H1 (cell line): ENCODE measurements around the gene U2SURP. TPM values are rescaled to one million over a fixed set of nuclear protein-coding genes. Genes with fewer than 3 reads are reported as not detected.

Experiments used
- CTCF ChIA-PET: fragments of 300-600 bp; sonication (Branson Sonifier 250); formaldehyde crosslinking; loops from one replicate; lab custom pipeline; 2021; ENCODE audit not compliant: partially characterized antibody; lab: Charles Lee
- POLR2A ChIA-PET: fragments of 300-600 bp; sonication (Branson Sonifier 250); formaldehyde crosslinking; loops from one replicate; lab custom pipeline; 2021; ENCODE audit warnings: inconsistent platforms; ENCODE audit not compliant: partially characterized antibody; lab: Charles Lee
- DNase-seq, 2 experiments: peaks; one replicate each; pipeline versions ENCODE4 v3.0.0 to v3.0.0-alpha.2; 2010 to 2022; ENCODE audit warnings: low spot score in 2 of 2, low read depth in 1 of 2, mixed read lengths in 1 of 2
- FAIRE-seq: peaks from 2 replicates; lab custom pipeline; 2011; peaks lifted over from hg19 to GRCh38; lab: Jason Lieb, UNC
- H2AFZ ChIP-seq: 2 replicates; pipeline ENCODE4 v1.8.1; 2012; ENCODE audit warnings: low read length, inconsistent platforms
- H2AK5ac ChIP-seq: 2 replicates; pipeline ENCODE4 v1.6.1; 2013; ENCODE audit warnings: low read depth, low read length
- H2BK120ac ChIP-seq: replicated peaks from 2 replicates; pipeline ENCODE3; 2013; ENCODE audit warnings: low read depth, low read length, inconsistent platforms
- H2BK12ac ChIP-seq: 2 replicates; pipeline ENCODE4 v1.6.1; 2013; ENCODE audit warnings: low read depth, low read length
- H2BK15ac ChIP-seq: 2 replicates; pipeline ENCODE4 v1.6.1; 2013; ENCODE audit warnings: low read length
- H2BK20ac ChIP-seq: 2 replicates; pipeline ENCODE4 v1.6.1; 2013; ENCODE audit warnings: low read length
- H2BK5ac ChIP-seq: 2 replicates; pipeline ENCODE4 v1.6.1; 2013; ENCODE audit warnings: low read depth, low read length
- H3K14ac ChIP-seq: 2 replicates; pipeline ENCODE4 v1.6.1; 2013; ENCODE audit warnings: inconsistent platforms; ENCODE audit not compliant: insufficient read length
- H3K18ac ChIP-seq: 2 replicates; pipeline ENCODE4 v1.6.1; 2013; ENCODE audit warnings: low read length; ENCODE audit errors: extremely low read depth
- H3K23ac ChIP-seq: 2 replicates; pipeline ENCODE4 v1.6.1; 2013; ENCODE audit warnings: inconsistent platforms; ENCODE audit not compliant: insufficient read length
- H3K23me2 ChIP-seq: 2 replicates; pipeline ENCODE4 v1.6.1; 2013; ENCODE audit warnings: low read depth, low read length
- H3K27ac ChIP-seq: 2 replicates; pipeline ENCODE4 v1.6.1; 2011; ENCODE audit warnings: low read depth, low read length, inconsistent platforms
- H3K27me3 ChIP-seq, 4 experiments: replicated peaks in 1 of 4; 1 replicate in 1 of 4; 2 replicates in 3 of 4; pipeline versions ENCODE4 v1.6.1 to v1.8.1; 2011 to 2013; ENCODE audit warnings: low read length in 3 of 4, mild to moderate bottlenecking in 3 of 4, inconsistent platforms in 2 of 4, mixed read lengths in 2 of 4, moderate library complexity in 1 of 4; ENCODE audit not compliant: control insufficient read depth in 3 of 4, insufficient read depth in 3 of 4; ENCODE audit errors: extremely low read depth in 1 of 4
- H3K36me3 ChIP-seq, 4 experiments: 2 replicates each; pipeline versions ENCODE4 v1.6.1 to v1.8.1; 2011 to 2013; ENCODE audit warnings: mild to moderate bottlenecking in 4 of 4, low read length in 3 of 4, moderate library complexity in 2 of 4, control low read depth in 1 of 4, inconsistent platforms in 1 of 4; ENCODE audit not compliant: insufficient read depth in 4 of 4, control insufficient read depth in 2 of 4
- H3K4ac ChIP-seq: replicated peaks from 2 replicates; pipeline ENCODE3; 2013; ENCODE audit warnings: low read length, low read depth, mixed read lengths, inconsistent platforms; ENCODE audit not compliant: insufficient read length
- H3K4me1 ChIP-seq, 4 experiments: replicated peaks in 1 of 4; 1 replicate in 1 of 4; 2 replicates in 3 of 4; pipeline versions ENCODE4 v1.6.1 to v1.8.1; 2011 to 2013; ENCODE audit warnings: low read length in 3 of 4, inconsistent platforms in 2 of 4, mixed read lengths in 1 of 4; ENCODE audit not compliant: insufficient read depth in 4 of 4, control insufficient read depth in 3 of 4
- H3K4me2 ChIP-seq, 2 experiments: 2 replicates each; pipeline versions ENCODE4 v1.6.1 to v1.8.1; 2011 to 2013; ENCODE audit warnings: low read depth in 2 of 2, low read length in 2 of 2, control low read depth in 1 of 2, inconsistent platforms in 1 of 2, mild to moderate bottlenecking in 1 of 2; ENCODE audit not compliant: insufficient read depth in 1 of 2
- H3K4me3 ChIP-seq, 4 experiments: fragments of 200-600, 300-600 bp in 1 of 4; sonication (generic), shearing (Covaris generic), sonication (Bioruptor Twin) in 1 of 4; 2 replicates each; pipeline versions ENCODE4 v1.5.1 to v1.8.1; 2011 to 2016; ENCODE audit warnings: low read length in 4 of 4, low read depth in 3 of 4, control low read depth in 2 of 4, inconsistent platforms in 2 of 4, mild to moderate bottlenecking in 2 of 4, mixed read lengths in 1 of 4, moderate library complexity in 1 of 4; ENCODE audit not compliant: insufficient read depth in 2 of 4; ENCODE audit errors: extremely low read depth in 1 of 4
- H3K56ac ChIP-seq: replicated peaks from 2 replicates; pipeline ENCODE3; 2013; ENCODE audit warnings: low read depth, mild to moderate bottlenecking, mixed read lengths, low read length, inconsistent platforms; ENCODE audit not compliant: insufficient read length
- H3K79me1 ChIP-seq: 2 replicates; pipeline ENCODE4 v1.6.1; 2013; ENCODE audit warnings: low read depth, low read length, control low read depth
- H3K79me2 ChIP-seq, 2 experiments: 2 replicates each; pipeline versions ENCODE4 v1.6.1 to v1.8.1; 2012 to 2013; ENCODE audit warnings: low read length in 2 of 2, mild to moderate bottlenecking in 2 of 2, inconsistent platforms in 1 of 2; ENCODE audit not compliant: insufficient read depth in 2 of 2, control insufficient read depth in 1 of 2
- H3K9ac ChIP-seq, 4 experiments: replicated peaks in 1 of 4; 1 replicate in 1 of 4; 2 replicates in 3 of 4; pipeline versions ENCODE4 v1.6.1 to v1.8.1; 2011 to 2013; ENCODE audit warnings: low read depth in 3 of 4, low read length in 3 of 4, control low read depth in 2 of 4, mild to moderate bottlenecking in 2 of 4, moderate library complexity in 2 of 4, inconsistent platforms in 1 of 4; ENCODE audit errors: extremely low read depth in 1 of 4
- H3K9me3 ChIP-seq, 2 experiments: 2 replicates each; pipeline versions ENCODE4 v1.6.1 to v1.8.1; 2012 to 2013; ENCODE audit warnings: mild to moderate bottlenecking in 2 of 2, moderate library complexity in 2 of 2, control low read depth in 1 of 2, inconsistent platforms in 1 of 2, low read depth in 1 of 2, low read length in 1 of 2, mixed read lengths in 1 of 2; ENCODE audit not compliant: insufficient read depth in 2 of 2
- H4K20me1 ChIP-seq, 2 experiments: replicated peaks in 1 of 2; 2 replicates each; pipeline versions ENCODE3 to v1.8.1; 2011 to 2013; ENCODE audit warnings: inconsistent platforms in 2 of 2, low read length in 2 of 2, mild to moderate bottlenecking in 1 of 2; ENCODE audit not compliant: insufficient read depth in 2 of 2, control insufficient read depth in 1 of 2
- H4K5ac ChIP-seq: 2 replicates; pipeline ENCODE4 v1.6.1; 2013; ENCODE audit warnings: low read length, low read depth, mixed read lengths, inconsistent platforms; ENCODE audit not compliant: insufficient read length
- H4K8ac ChIP-seq: 2 replicates; pipeline ENCODE4 v1.8.0; 2013; ENCODE audit warnings: mild to moderate bottlenecking, moderate library complexity, low read length, inconsistent platforms; ENCODE audit not compliant: insufficient read depth; ENCODE audit errors: extremely low read depth
- H4K91ac ChIP-seq: replicated peaks from 2 replicates; pipeline ENCODE3; 2013; ENCODE audit warnings: low read length, mixed read lengths, inconsistent platforms; ENCODE audit not compliant: insufficient read length
- ATF3 ChIP-seq: IDR thresholded peaks from 2 replicates; pipeline ENCODE4 v1.6.1; 2011; ENCODE audit warnings: low read depth, mild to moderate bottlenecking, low read length; ENCODE audit not compliant: insufficient read depth
- CBX8 ChIP-seq: fragments of 300-800, 300-1000 bp; sonication (generic); IDR thresholded peaks from 2 replicates; pipeline ENCODE4 v1.7.1; 2016; ENCODE audit warnings: low read depth, low read length, borderline replicate concordance
- CEBPB ChIP-seq: IDR thresholded peaks from 2 replicates; pipeline ENCODE4 v1.6.1; 2012; ENCODE audit warnings: low read depth, low read length
- CHD2 ChIP-seq: IDR thresholded peaks from 2 replicates; pipeline ENCODE4 v1.6.1; 2012; ENCODE audit warnings: low read length, improper control_type of control experiment
- EGR1 ChIP-seq: IDR thresholded peaks from 2 replicates; pipeline ENCODE4 v1.6.1; 2011; ENCODE audit warnings: low read depth, low read length, borderline replicate concordance
- FOSL1 ChIP-seq: IDR thresholded peaks from 2 replicates; pipeline ENCODE4 v1.6.1; 2011; ENCODE audit warnings: mild to moderate bottlenecking, low read depth, low read length, moderate library complexity; ENCODE audit not compliant: insufficient read depth
- JUN ChIP-seq: IDR thresholded peaks from 2 replicates; pipeline ENCODE4 v1.6.1; 2011; ENCODE audit warnings: low read depth, mild to moderate bottlenecking, improper control_type of control experiment, low read length
- JUND ChIP-seq: IDR thresholded peaks from 2 replicates; pipeline ENCODE4 v1.6.1; 2011; ENCODE audit warnings: mild to moderate bottlenecking, improper control_type of control experiment, low read length
- KDM4A ChIP-seq: IDR thresholded peaks from one replicate; pipeline ENCODE4 v1.7.1; 2012; ENCODE audit warnings: low read depth, mild to moderate bottlenecking, moderate library complexity, low read length, inconsistent platforms; ENCODE audit not compliant: severe bottlenecking
- POLR2A ChIP-seq, 2 experiments: IDR thresholded peaks; 1 replicate in 1 of 2; 2 replicates in 1 of 2; pipeline ENCODE4 v1.6.1; 2011; ENCODE audit warnings: low read depth in 2 of 2, low read length in 2 of 2, mild to moderate bottlenecking in 2 of 2; ENCODE audit errors: control extremely low read depth in 1 of 2
- RAD21 ChIP-seq, 2 experiments: IDR thresholded peaks in 1 of 2; conservative IDR thresholded peaks in 1 of 2; 2 replicates each; pipeline ENCODE4 v1.6.1; 2011; ENCODE audit warnings: low read depth in 2 of 2, low read length in 2 of 2, improper control_type of control experiment in 1 of 2, inconsistent platforms in 1 of 2, mild to moderate bottlenecking in 1 of 2, moderate library complexity in 1 of 2
- RNF2 ChIP-seq: fragments of 200-900, 300-1000 bp; sonication (generic); IDR thresholded peaks from 2 replicates; pipeline ENCODE4 v1.7.1; 2016; ENCODE audit warnings: borderline replicate concordance, low read depth, mild to moderate bottlenecking, antibody characterized with exemption, low read length; ENCODE audit not compliant: poor library complexity, severe bottlenecking; ENCODE audit errors: missing control alignments
- SIN3A ChIP-seq, 2 experiments: IDR thresholded peaks in 1 of 2; conservative IDR thresholded peaks in 1 of 2; 2 replicates each; pipeline ENCODE4 v1.6.1; 2011 to 2012; ENCODE audit warnings: low read length in 2 of 2, improper control_type of control experiment in 1 of 2, low read depth in 1 of 2, mild to moderate bottlenecking in 1 of 2
- SP2 ChIP-seq: IDR thresholded peaks from 2 replicates; pipeline ENCODE4 v1.6.1; 2012; ENCODE audit warnings: mild to moderate bottlenecking, low read length, inconsistent platforms
- WGBS, 2 experiments: shearing (Covaris generic) in 1 of 2; methylation state at CpG; one replicate each; pipeline versions ENCODE4 v1.1.6 to v1.1.7; 2013 to 2015; ENCODE audit warnings: low lambda C conversion rate in 2 of 2, mixed read lengths in 2 of 2, inconsistent platforms in 1 of 2, low coverage in 1 of 2, missing lambda C conversion rate in 1 of 2; ENCODE audit not compliant: insufficient replicate concordance in 2 of 2, insufficient coverage in 1 of 2, insufficient read length in 1 of 2; ENCODE audit errors: extremely low coverage in 1 of 2, missing lambda C conversion rate in 1 of 2; 5-methylcytosine and 5-hydroxymethylcytosine counted together
- polyA plus RNA-seq, 7 experiments: library from polyadenylated mRNA; depleted of rRNA in 3 of 7; stranded (reverse) in 5 of 7; unstranded in 2 of 7; fragments of >200 nt in 5 of 7; fragments of 200-250 nt in 2 of 7; gene quantifications; 1 replicate in 5 of 7; 2 replicates in 1 of 7; 4 replicates in 1 of 7; pipeline versions ENCODE4 v1.2.1 to v1.2.3, GENCODE V29; 2011 to 2013; ENCODE audit warnings: missing spikeins in 2 of 7, mixed read lengths in 2 of 7
- total RNA-seq: library from RNA; stranded (reverse); fragmentation: NEBNext Ultra II Directional; extraction: Animal tissue kit (Norgen Biotek cat#: 25700); gene quantifications from 2 replicates; pipeline ENCODE4 v1.2.1, GENCODE V29; 2021

U2SURP gene
- total and polyA plus RNA-seq, 2 of the 8 experiments (the other 6 are each of a cell fraction or from before 2014, with no cell fraction given), result 22.2 to 167 TPM

GRCh38 chr3:143045639-143046038, 44.3 kb downstream of the U2SURP start:
- H3K36me3 ChIP-seq, result peaks cover 12 to 66% (median 30%) of the 10 kb centered on the region in 4 experiments
- POLR2A ChIA-PET, result no interaction called here
- TF ChIP-seq FOSL1, result no peak
- TF ChIP-seq CBX8, result no peak
- TF ChIP-seq ATF3, result no peak
- no peak for TF ChIP-seq CEBPB
- TF ChIP-seq SP2, result no peak
- no peak for TF ChIP-seq CHD2
- TF ChIP-seq JUND, result no peak
- TF ChIP-seq EGR1, result no peak
- TF ChIP-seq SIN3A (conservative IDR thresholded peaks at IDR 0.05 in 1 of 2, IDR thresholded peaks at IDR 0.05 in 1 of 2; ENCODE audit: low read depth in 1 of 2, low read length in 2 of 2), result no peak
- no peak for TF ChIP-seq KDM4A
- TF ChIP-seq RNF2, result no peak
- TF ChIP-seq JUN, result no peak
- TF ChIP-seq POLR2A (IDR thresholded peaks at IDR 0.05; ENCODE audit: control extremely low read depth in 1 of 2, low read depth in 2 of 2, low read length in 2 of 2), result no peak
- no peak for TF ChIP-seq RAD21 (IDR thresholded peaks at IDR 0.05 in 1 of 2, conservative IDR thresholded peaks at IDR 0.05 in 1 of 2; ENCODE audit: low read depth in 2 of 2, low read length in 2 of 2)

More at GRCh38 chr3:143045639-143046038, 44.3 kb downstream of the U2SURP start:
- FAIRE-seq (no peak), DNase-seq (no peak)
- no peak overlapping the region for H4K5ac ChIP-seq
- no peak overlapping the region for H2BK20ac ChIP-seq
- no peak overlapping the region for H2BK12ac ChIP-seq
- H3K4ac ChIP-seq, result no peak overlapping the region
- no peaks in the 10 kb centered on the region for H3K79me1 ChIP-seq
- no peak overlapping the region for H2AFZ ChIP-seq
- no peaks in the 10 kb centered on the region for H3K9me3 ChIP-seq
- H2BK120ac ChIP-seq, result no peak overlapping the region
- H2AK5ac ChIP-seq, result no peak overlapping the region
- H2BK15ac ChIP-seq, result no peak overlapping the region
- CTCF ChIA-PET, result interaction anchor here (0.6 to 1.4 kb wide), 2 partner anchors 115 to 433 kb away, joined by 3 read pairs; no protein-coding TSS in a partner anchor
- no peak overlapping the region for H3K23ac ChIP-seq
- no peak overlapping the region for H3K18ac ChIP-seq
- H3K9ac ChIP-seq, result no peak overlapping the region
- H2BK5ac ChIP-seq, result no peak overlapping the region
- no peak overlapping the region for H3K56ac ChIP-seq
- 95% methylated on average over 2 of the region's 2 CpGs; no CpG with 5 or more reads in 1 of the 2 experiments for WGBS, 2 experiments
- no peak overlapping the region for H3K27ac ChIP-seq
- no peaks in the 10 kb centered on the region for H3K23me2 ChIP-seq
- H4K8ac ChIP-seq, result no peak overlapping the region
- peaks cover 0 to 6% of the 10 kb centered on the region in 2 experiments; a peak in 2 of 4 replicates for H3K79me2 ChIP-seq
- H4K20me1 ChIP-seq, result peaks cover 0 to 1% of the 10 kb centered on the region in 2 experiments
- H3K4me3 ChIP-seq, result no peak overlapping the region
- no peak overlapping the region for H3K14ac ChIP-seq
- no peaks in the 10 kb centered on the region for H3K27me3 ChIP-seq
- no peaks in the 10 kb centered on the region for H3K4me1 ChIP-seq
- no peak overlapping the region for H4K91ac ChIP-seq
- no peak overlapping the region for H3K4me2 ChIP-seq
